HL-60 (cell line): ENCODE measurements around the gene NXPH4.

ENCODE experiments used
- CTCF ChIP-seq: IDR thresholded peaks from one replicate; pipeline ENCODE4 v1.5.1; 2011; ENCODE audit warnings: low read length, control low read depth, inconsistent platforms; ENCODE audit not compliant: insufficient read depth
- POLR2AphosphoS5 ChIP-seq: IDR thresholded peaks from 2 replicates; pipeline ENCODE4 v1.6.1; 2012; ENCODE audit warnings: low read depth

GRCh38 chr12:57236925-57237595 lies 20.5 kb downstream of the NXPH4 start:
- no peak for TF ChIP-seq CTCF
- TF ChIP-seq POLR2AphosphoS5 = no peak; the same call in 1 of the 2 replicates
